Mesenchymal stem cell (in vitro differentiated cells and primary cell): ENCODE measurements around the gene MAP6D1.
A peak's percentile ranks its signal among the peaks of the same experiment; 100 is the strongest.

Experiments used
- DNase-seq: peaks from one replicate; pipeline ENCODE4 v3.0.0-alpha.2; 2013
- H2AFZ ChIP-seq: one replicate; pipeline ENCODE4 v1.6.1; 2013; ENCODE audit warnings: low read depth, mild to moderate bottlenecking, control low read depth, inconsistent platforms, low read length, moderate library complexity
- H2AK5ac ChIP-seq: 2 replicates; pipeline ENCODE4 v1.6.1; 2013; ENCODE audit warnings: low read length, moderate library complexity, mild to moderate bottlenecking, inconsistent platforms; ENCODE audit not compliant: severe bottlenecking
- H2BK120ac ChIP-seq: one replicate; pipeline ENCODE4 v1.6.1; 2013; ENCODE audit warnings: low read depth, mild to moderate bottlenecking, inconsistent platforms, low read length, moderate library complexity
- H2BK12ac ChIP-seq, 2 experiments: one replicate each; pipeline ENCODE4 v1.6.1; 2013; ENCODE audit warnings: inconsistent platforms in 2 of 2, low read length in 2 of 2, mild to moderate bottlenecking in 2 of 2, moderate library complexity in 2 of 2, control low read depth in 1 of 2
- H2BK15ac ChIP-seq: one replicate; pipeline ENCODE4 v1.6.1; 2013; ENCODE audit warnings: mild to moderate bottlenecking, low read depth, inconsistent platforms; ENCODE audit not compliant: poor library complexity, severe bottlenecking
- H2BK5ac ChIP-seq: 2 replicates; pipeline ENCODE4 v1.6.1; 2013; ENCODE audit warnings: low read depth, mild to moderate bottlenecking, low read length, control low read depth, inconsistent platforms; ENCODE audit not compliant: poor library complexity, severe bottlenecking
- H3K14ac ChIP-seq, 2 experiments: one replicate each; pipeline ENCODE4 v1.6.1; 2013; ENCODE audit warnings: inconsistent platforms in 2 of 2, low read length in 2 of 2, control low read depth in 1 of 2, mild to moderate bottlenecking in 1 of 2, moderate library complexity in 1 of 2
- H3K18ac ChIP-seq, 2 experiments: one replicate each; pipeline ENCODE4 v1.6.1; 2013; ENCODE audit warnings: inconsistent platforms in 2 of 2, low read length in 2 of 2, control low read depth in 1 of 2, low read depth in 1 of 2, mild to moderate bottlenecking in 1 of 2
- H3K23ac ChIP-seq, 2 experiments: one replicate each; pipeline ENCODE4 v1.6.1; 2013; ENCODE audit warnings: inconsistent platforms in 2 of 2, low read length in 2 of 2, mild to moderate bottlenecking in 2 of 2, moderate library complexity in 2 of 2, control low read depth in 1 of 2
- H3K27ac ChIP-seq: 2 replicates; pipeline ENCODE4 v1.5.1; 2013; ENCODE audit warnings: mild to moderate bottlenecking, moderate library complexity, low read length, control low read depth, inconsistent platforms; ENCODE audit not compliant: poor library complexity, severe bottlenecking
- H3K27me3 ChIP-seq, 2 experiments: 2 replicates each; pipeline versions ENCODE4 v1.6.1 to v1.7.0; 2013; ENCODE audit warnings: low read length in 2 of 2, mild to moderate bottlenecking in 2 of 2, moderate library complexity in 2 of 2, control low read depth in 1 of 2, inconsistent platforms in 1 of 2; ENCODE audit not compliant: control insufficient read depth in 1 of 2, insufficient read depth in 1 of 2
- H3K36me3 ChIP-seq, 2 experiments: 2 replicates each; pipeline versions ENCODE4 v1.6.1 to v1.7.0; 2013; ENCODE audit warnings: low read length in 2 of 2, control low read depth in 1 of 2, inconsistent platforms in 1 of 2, low read depth in 1 of 2, mild to moderate bottlenecking in 1 of 2; ENCODE audit not compliant: insufficient read depth in 2 of 2, control insufficient read depth in 1 of 2
- H3K4ac ChIP-seq, 2 experiments: one replicate each; pipeline ENCODE4 v1.6.1; 2013; ENCODE audit warnings: inconsistent platforms in 2 of 2, low read length in 2 of 2, mild to moderate bottlenecking in 2 of 2, moderate library complexity in 2 of 2, control low read depth in 1 of 2, low read depth in 1 of 2
- H3K4me1 ChIP-seq: 2 replicates; pipeline ENCODE4 v1.6.1; 2013; ENCODE audit warnings: low read depth, low read length, control low read depth; ENCODE audit not compliant: control insufficient read depth, insufficient read depth
- H3K4me2 ChIP-seq: 2 replicates; pipeline ENCODE4 v1.6.1; 2013; ENCODE audit warnings: low read length, mild to moderate bottlenecking, inconsistent platforms; ENCODE audit not compliant: poor library complexity, severe bottlenecking
- H3K4me3 ChIP-seq, 2 experiments: 2 replicates each; pipeline versions ENCODE4 v1.5.1 to v1.7.0; 2013; ENCODE audit warnings: low read length in 2 of 2, mild to moderate bottlenecking in 2 of 2, control low read depth in 1 of 2, low read depth in 1 of 2; ENCODE audit not compliant: insufficient read depth in 1 of 2
- H3K79me1 ChIP-seq: replicated peaks from 2 replicates; pipeline ENCODE4 v1.6.1; 2013; ENCODE audit warnings: mild to moderate bottlenecking, control low read depth, low read length, inconsistent platforms; ENCODE audit not compliant: poor library complexity, severe bottlenecking
- H3K9ac ChIP-seq: 2 replicates; pipeline ENCODE4 v1.7.0; 2013; ENCODE audit warnings: mild to moderate bottlenecking, low read length, moderate library complexity
- H3K9me3 ChIP-seq: 2 replicates; pipeline ENCODE4 v1.7.0; 2013; ENCODE audit warnings: mild to moderate bottlenecking, low read length; ENCODE audit not compliant: control insufficient read depth
- H4K8ac ChIP-seq: one replicate; pipeline ENCODE4 v1.6.1; 2013; ENCODE audit warnings: inconsistent platforms, mild to moderate bottlenecking, low read length, moderate library complexity
- H4K91ac ChIP-seq: one replicate; pipeline ENCODE4 v1.6.1; 2013; ENCODE audit warnings: mild to moderate bottlenecking, low read length, inconsistent platforms
- WGBS: methylation state at CpG from one replicate; pipeline ENCODE4 v1.1.7; 2013; ENCODE audit warnings: mixed read lengths; 5-methylcytosine and 5-hydroxymethylcytosine counted together

The MAP6D1 gene

DNA sequence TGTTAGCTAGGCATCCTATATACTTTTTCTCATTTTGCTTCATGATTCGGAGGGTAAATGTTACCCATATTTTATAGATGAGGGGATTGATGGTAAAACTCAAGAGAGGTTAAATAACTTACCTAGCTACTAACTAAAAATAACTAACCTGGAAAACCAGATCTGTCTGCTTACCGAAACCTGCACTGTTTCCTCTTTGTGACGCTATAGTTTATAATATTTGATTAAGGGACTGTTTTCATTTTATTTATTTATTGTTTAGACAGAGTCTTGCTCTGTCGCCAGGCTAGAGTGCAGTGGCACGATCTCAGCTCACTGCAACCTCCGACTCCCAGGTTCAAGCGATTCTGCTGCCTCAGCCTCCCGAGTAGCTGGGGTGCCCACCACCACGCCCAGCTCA lies 55.9 kb downstream of the MAP6D1 start:
- DNase-seq = no peak
- 99% methylated on average over 6 of the region's 9 CpGs for WGBS
- Histone ChIP-seq H3K4me2 (no peak overlapping the region), H4K91ac (no peak overlapping the region), H3K79me1 (peaks cover 13% of the 10 kb centered on the region), H2BK120ac (no peak overlapping the region), H2BK15ac (no peak overlapping the region), H3K36me3 (peaks cover 22 to 61% of the 10 kb centered on the region in 2 experiments), H2BK12ac (no peak overlapping the region), H3K4me3 (no peak overlapping the region), H3K4ac (no peak overlapping the region), H2BK5ac (no peak overlapping the region), H3K23ac (no peak overlapping the region), H3K14ac (no peak overlapping the region), H2AK5ac (no peak overlapping the region), H3K27me3 (no peaks in the 10 kb centered on the region), H3K27ac (no peak overlapping the region), H3K9me3 (no peaks in the 10 kb centered on the region), H3K9ac (no peak overlapping the region), H4K8ac (no peak overlapping the region), H3K4me1 (no peaks in the 10 kb centered on the region), H3K18ac (no peak overlapping the region), H2AFZ (no peak overlapping the region)

DNA sequence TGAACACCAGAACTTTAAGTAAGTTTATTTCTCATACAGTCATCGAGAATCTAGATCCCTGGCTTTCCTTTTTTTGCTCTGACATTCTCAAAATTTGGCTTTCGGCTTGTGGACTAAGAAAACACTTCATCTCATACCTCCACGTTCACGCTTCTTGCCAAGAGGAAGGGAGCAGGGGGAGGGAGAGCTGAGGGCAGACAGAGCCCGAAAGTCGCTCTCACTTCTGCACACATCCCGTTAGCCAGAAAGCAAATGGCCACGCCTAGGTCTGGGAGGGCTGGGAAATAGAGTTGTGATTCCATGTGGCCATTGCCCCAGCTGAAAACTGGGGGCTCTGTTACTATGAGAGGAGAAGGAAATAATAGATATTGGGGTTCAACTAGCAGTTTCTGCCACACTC lies 57.3 kb downstream of the MAP6D1 start:
- Histone ChIP-seq H4K91ac (no peak overlapping the region), H3K4ac (no peak overlapping the region), H2AK5ac (no peak overlapping the region), H2AFZ (no peak overlapping the region), H2BK120ac (no peak overlapping the region), H3K9me3 (no peaks in the 10 kb centered on the region), H3K27me3 (no peaks in the 10 kb centered on the region), H3K18ac (no peak overlapping the region), H3K23ac (no peak overlapping the region), H4K8ac (no peak overlapping the region), H3K4me3 (no peak overlapping the region), H3K14ac (no peak overlapping the region), H3K4me2 (no peak overlapping the region), H2BK15ac (no peak overlapping the region), H3K9ac (no peak overlapping the region), H3K4me1 (no peaks in the 10 kb centered on the region), H3K36me3 (peaks cover 22 to 55% of the 10 kb centered on the region in 2 experiments), H3K27ac (no peak overlapping the region), H3K79me1 (peaks cover 11% of the 10 kb centered on the region), H2BK12ac (no peak overlapping the region), H2BK5ac (no peak overlapping the region)
- no peak for DNase-seq
- 98% methylated on average over 6 of the region's 8 CpGs for WGBS

DNA sequence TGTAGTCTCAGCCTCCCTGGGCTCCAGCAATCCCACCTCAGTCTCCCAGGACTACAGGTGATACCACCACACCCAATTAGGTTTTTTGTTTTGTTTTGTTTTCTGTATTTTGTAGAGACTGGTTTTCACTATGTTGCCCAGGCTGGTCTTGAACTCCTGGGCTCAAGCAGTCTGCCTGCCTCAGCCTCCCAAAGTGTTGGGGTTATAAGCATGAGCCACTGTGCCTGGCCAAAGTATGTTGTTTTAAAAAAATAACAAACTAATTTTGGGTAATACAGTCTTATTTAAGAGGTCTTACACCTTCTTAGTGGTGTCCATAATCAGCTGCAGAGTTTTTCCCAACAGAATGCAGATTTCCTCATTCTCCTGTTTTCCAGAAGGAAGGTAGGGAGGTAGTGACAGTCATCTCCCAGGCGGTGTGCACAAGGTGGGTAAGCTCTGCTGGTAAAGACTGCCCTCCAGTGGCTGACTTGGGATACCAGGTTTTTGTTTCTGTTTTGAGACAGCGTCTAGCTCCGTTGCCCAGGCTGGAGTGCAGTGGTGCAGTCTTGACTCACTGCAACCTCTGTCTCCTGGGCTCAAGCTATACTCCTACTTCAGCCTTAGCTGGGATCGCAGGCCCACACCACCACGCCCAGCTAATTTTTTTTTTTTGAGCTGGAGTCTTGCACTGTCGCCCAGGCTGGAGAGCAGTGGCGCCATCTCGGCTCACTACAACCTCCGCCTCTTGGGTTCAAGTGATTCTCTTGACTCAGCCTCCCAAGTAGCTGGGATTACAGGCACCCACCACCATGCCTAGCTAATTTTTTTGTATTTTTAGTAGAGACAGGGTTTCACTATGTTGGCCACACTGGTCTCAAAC lies 58.4 kb downstream of the MAP6D1 start:
- WGBS = 77% methylated on average over 9 of the region's 9 CpGs
- Histone ChIP-seq H4K8ac (no peak overlapping the region), H2BK12ac (no peak overlapping the region), H3K9me3 (no peaks in the 10 kb centered on the region), H3K4me2 (no peak overlapping the region), H3K4ac (no peak overlapping the region), H3K23ac (no peak overlapping the region), H3K9ac (no peak overlapping the region), H3K27ac (no peak overlapping the region), H3K4me1 (no peaks in the 10 kb centered on the region), H2BK120ac (no peak overlapping the region), H4K91ac (no peak overlapping the region), H2BK15ac (no peak overlapping the region), H2BK5ac (no peak overlapping the region), H3K36me3 (peaks cover 25 to 55% of the 10 kb centered on the region in 2 experiments), H2AFZ (no peak overlapping the region), H2AK5ac (no peak overlapping the region), H3K14ac (no peak overlapping the region), H3K18ac (peak overlapping the region in 1 of 2 experiments; percentile 48), H3K27me3 (no peaks in the 10 kb centered on the region), H3K79me1 (peaks cover 10% of the 10 kb centered on the region), H3K4me3 (no peak overlapping the region)
- DNase-seq = peak; percentile 81

DNA sequence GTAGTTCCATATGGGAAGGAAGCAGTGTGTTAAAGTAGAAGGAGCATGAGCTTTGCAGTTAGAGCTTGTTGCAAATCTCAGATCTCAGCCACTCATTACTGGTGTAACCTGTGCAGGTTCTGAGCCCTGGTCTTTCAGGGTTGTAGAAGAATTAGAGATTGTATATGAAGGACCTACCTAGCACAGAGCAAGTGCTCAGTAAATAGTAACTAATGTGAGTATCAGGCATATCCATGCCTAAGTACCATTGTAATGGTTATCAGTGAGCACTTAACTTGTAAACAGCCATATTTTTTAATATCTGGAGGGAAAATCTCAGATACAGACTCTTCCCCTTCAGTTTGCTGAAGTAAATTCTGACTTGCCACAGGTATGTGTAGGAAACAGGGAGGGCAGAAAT lies 59.3 kb downstream of the MAP6D1 start:
- Histone ChIP-seq H4K8ac (no peak overlapping the region), H3K27me3 (no peaks in the 10 kb centered on the region), H2BK5ac (no peak overlapping the region), H3K14ac (no peak overlapping the region), H2BK12ac (peak overlapping the region in 1 of 2 experiments; percentile 67), H3K4ac (no peak overlapping the region), H3K9ac (no peak overlapping the region), H3K4me1 (no peaks in the 10 kb centered on the region), H3K27ac (no peak overlapping the region), H2BK15ac (no peak overlapping the region), H3K79me1 (peaks cover 14% of the 10 kb centered on the region), H3K4me2 (no peak overlapping the region), H3K4me3 (no peak overlapping the region), H2BK120ac (no peak overlapping the region), H3K36me3 (peaks cover 31 to 62% of the 10 kb centered on the region in 2 experiments), H3K9me3 (no peaks in the 10 kb centered on the region), H2AFZ (no peak overlapping the region), H2AK5ac (no peak overlapping the region), H4K91ac (no peak overlapping the region), H3K23ac (no peak overlapping the region), H3K18ac (peak overlapping the region in 1 of 2 experiments; percentile 52)
- no peak for DNase-seq
